ENCODE data around the gene ARHGDIB. TPM values are rescaled to one million over a fixed set of nuclear protein-coding genes. Genes with fewer than 3 reads are reported as not detected.

ARHGDIB gene
- total and polyA plus RNA-seq, 2 donors from 2014 or later, result 127 to 151 TPM

DNA sequence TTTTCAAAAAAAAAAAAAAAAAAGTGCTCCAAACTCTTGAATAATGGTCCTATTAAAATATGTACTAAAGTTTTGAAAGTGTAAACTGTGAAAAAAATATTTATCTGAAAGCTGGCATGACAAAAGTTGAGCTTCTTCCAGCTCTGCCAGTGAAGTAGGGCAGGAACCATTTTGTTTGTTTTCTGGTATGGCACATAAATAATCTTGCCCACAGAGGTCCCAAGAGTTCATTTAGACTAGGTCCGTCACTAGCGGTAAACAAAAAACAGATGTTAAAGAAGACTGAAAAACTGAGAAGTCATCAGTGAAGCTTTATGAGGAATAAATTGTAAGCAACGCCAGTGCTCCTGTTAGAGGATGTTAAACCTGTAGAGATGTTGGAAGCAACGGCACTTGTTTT is 30.0 kb downstream of the ARHGDIB start:
- no peaks in the 10 kb centered on the region for H3K9me3 ChIP-seq (ENCODE audit: control insufficient read depth in 2 of 3, insufficient read depth in 1 of 3, low read length in 3 of 3)
- no peaks in the 10 kb centered on the region for H3K36me3 ChIP-seq (ENCODE audit: control insufficient read depth in 2 of 3, insufficient read depth in 3 of 3, low read length in 3 of 3)
- no peak overlapping the region for H3K9ac ChIP-seq (ENCODE audit: low read length in 3 of 3)
- intact Hi-C loops (cut with DNase I), result no loop called here
- peaks cover 7 to 18% (median 14%) of the 10 kb centered on the region in 3 donors for H3K4me1 ChIP-seq (ENCODE audit: control insufficient read depth in 2 of 3, insufficient read depth in 2 of 3, low read depth in 1 of 3, low read length in 3 of 3)
- FAIRE-seq, result no peak
- TF ChIP-seq, protein P1, sequence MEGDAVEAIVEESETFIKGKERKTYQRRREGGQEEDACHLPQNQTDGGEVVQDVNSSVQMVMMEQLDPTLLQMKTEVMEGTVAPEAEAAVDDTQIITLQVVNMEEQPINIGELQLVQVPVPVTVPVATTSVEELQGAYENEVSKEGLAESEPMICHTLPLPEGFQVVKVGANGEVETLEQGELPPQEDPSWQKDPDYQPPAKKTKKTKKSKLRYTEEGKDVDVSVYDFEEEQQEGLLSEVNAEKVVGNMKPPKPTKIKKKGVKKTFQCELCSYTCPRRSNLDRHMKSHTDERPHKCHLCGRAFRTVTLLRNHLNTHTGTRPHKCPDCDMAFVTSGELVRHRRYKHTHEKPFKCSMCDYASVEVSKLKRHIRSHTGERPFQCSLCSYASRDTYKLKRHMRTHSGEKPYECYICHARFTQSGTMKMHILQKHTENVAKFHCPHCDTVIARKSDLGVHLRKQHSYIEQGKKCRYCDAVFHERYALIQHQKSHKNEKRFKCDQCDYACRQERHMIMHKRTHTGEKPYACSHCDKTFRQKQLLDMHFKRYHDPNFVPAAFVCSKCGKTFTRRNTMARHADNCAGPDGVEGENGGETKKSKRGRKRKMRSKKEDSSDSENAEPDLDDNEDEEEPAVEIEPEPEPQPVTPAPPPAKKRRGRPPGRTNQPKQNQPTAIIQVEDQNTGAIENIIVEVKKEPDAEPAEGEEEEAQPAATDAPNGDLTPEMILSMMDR (IDR thresholded peaks at IDR 0.05; ENCODE audit: borderline replicate concordance, extremely low read depth, insufficient read depth), result no peak
- H3K27me3 ChIP-seq (ENCODE audit: control insufficient read depth, insufficient read depth, low read length), result no peaks in the 10 kb centered on the region
- no peak overlapping the region for H3K27ac ChIP-seq (ENCODE audit: low read depth in 2 of 2, low read length in 2 of 2)
- no peak overlapping the region for H3K4me3 ChIP-seq (ENCODE audit: low read length in 3 of 3)
- no peak for DNase-seq

DNA sequence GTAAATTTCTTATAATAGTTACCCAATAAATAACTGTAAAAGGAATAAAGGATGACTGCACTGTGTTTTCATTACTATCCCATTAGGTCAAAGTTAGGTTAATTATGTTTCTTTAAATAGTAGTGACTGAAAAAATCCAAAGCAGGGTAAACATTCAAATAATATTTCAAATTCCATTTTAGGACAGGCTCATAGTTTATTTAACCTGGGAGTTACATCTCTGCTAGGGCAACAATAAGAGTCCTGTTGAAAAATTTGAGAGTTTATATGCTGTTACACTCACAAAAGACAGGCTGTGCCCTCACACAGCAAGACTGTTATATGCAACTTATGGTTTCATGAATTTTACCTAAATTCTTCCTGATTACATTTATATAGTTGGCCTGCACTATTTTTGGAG is 31.1 kb downstream of the ARHGDIB start:
- Histone ChIP-seq H3K9me3 (ENCODE audit: control insufficient read depth in 2 of 3, insufficient read depth in 1 of 3, low read length in 3 of 3) (no peaks in the 10 kb centered on the region), H3K27me3 (ENCODE audit: control insufficient read depth, insufficient read depth, low read length) (no peaks in the 10 kb centered on the region), H3K27ac (ENCODE audit: low read depth in 2 of 2, low read length in 2 of 2) (no peak overlapping the region), H3K36me3 (ENCODE audit: control insufficient read depth in 2 of 3, insufficient read depth in 3 of 3, low read length in 3 of 3) (no peaks in the 10 kb centered on the region), H3K4me1 (ENCODE audit: control insufficient read depth in 2 of 3, insufficient read depth in 2 of 3, low read depth in 1 of 3, low read length in 3 of 3) (peaks cover 3 to 14% (median 12%) of the 10 kb centered on the region in 3 donors), H3K4me3 (ENCODE audit: low read length in 3 of 3) (no peak overlapping the region), H3K9ac (ENCODE audit: low read length in 3 of 3) (no peak overlapping the region)
- TF ChIP-seq, protein P1 (IDR thresholded peaks at IDR 0.05; ENCODE audit: borderline replicate concordance, extremely low read depth, insufficient read depth), result peak; percentile 20
- intact Hi-C loops (cut with DNase I), result no loop called here
- no peak for FAIRE-seq
- peak in 1 of 5 donors; percentile 44 for DNase-seq

DNA sequence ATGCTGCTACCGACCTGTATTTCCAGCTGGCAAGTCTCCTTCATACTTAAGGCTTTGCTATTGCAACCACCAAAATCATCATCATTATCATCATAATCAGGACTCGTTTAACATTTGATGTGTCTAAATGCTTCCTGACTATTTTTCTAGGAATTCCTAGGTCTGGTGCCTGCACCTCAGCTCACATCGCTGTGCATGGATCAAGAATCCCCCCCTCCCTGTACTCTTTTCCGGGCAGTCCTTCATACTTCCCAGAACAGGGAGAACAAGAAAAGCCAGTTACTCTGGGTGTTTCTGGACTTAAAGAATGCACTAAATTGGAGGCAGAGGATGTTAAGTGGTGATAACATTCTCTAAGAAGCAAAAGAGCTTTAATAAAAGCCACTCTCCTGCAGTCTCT is 32.5 kb downstream of the ARHGDIB start:
- Histone ChIP-seq H3K9ac (ENCODE audit: low read length in 3 of 3) (peak overlapping the region in 1 of 3 donors; percentile 2), H3K27ac (ENCODE audit: low read depth in 2 of 2, low read length in 2 of 2) (peak overlapping the region in 1 of 2 donors; percentile 20), H3K9me3 (ENCODE audit: control insufficient read depth in 2 of 3, insufficient read depth in 1 of 3, low read length in 3 of 3) (no peaks in the 10 kb centered on the region), H3K36me3 (ENCODE audit: control insufficient read depth in 2 of 3, insufficient read depth in 3 of 3, low read length in 3 of 3) (no peaks in the 10 kb centered on the region), H3K27me3 (ENCODE audit: control insufficient read depth, insufficient read depth, low read length) (no peaks in the 10 kb centered on the region), H3K4me3 (ENCODE audit: low read length in 3 of 3) (peak overlapping the region; percentile 26 to 33 (median 31)), H3K4me1 (ENCODE audit: control insufficient read depth in 2 of 3, insufficient read depth in 2 of 3, low read depth in 1 of 3, low read length in 3 of 3) (peaks cover 0 to 6% (median 5%) of the 10 kb centered on the region in 3 donors)
- intact Hi-C loops (cut with DNase I), result no loop called here
- TF ChIP-seq, protein P1 (IDR thresholded peaks at IDR 0.05; ENCODE audit: borderline replicate concordance, extremely low read depth, insufficient read depth), result no peak
- peak in 4 of 5 donors; percentile 52 to 95 (median 81) for DNase-seq
- no peak for FAIRE-seq

DNA sequence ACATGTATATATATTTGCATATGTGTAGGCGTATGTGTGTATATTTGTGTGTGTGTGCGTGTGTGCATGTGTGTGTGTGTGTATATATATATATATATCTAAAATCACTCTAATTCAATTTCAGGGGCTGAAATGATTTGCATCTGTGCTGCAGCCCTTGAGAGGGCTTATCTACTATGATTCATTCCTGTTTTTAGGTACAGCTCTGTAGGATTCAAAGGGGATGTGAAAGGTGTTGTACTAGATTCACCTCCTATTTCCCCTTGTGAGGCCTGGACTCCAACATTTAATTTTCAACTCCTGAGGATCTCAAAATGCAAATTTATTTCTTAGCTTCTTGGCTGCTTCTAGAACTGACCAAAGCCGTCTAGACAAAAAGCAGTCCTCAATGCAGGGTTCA is 34.1 kb downstream of the ARHGDIB start:
- H3K9me3 ChIP-seq (ENCODE audit: control insufficient read depth in 2 of 3, insufficient read depth in 1 of 3, low read length in 3 of 3), result no peaks in the 10 kb centered on the region
- H3K4me3 ChIP-seq (ENCODE audit: low read length in 3 of 3), result no peak overlapping the region
- DNase-seq, result no peak
- H3K9ac ChIP-seq (ENCODE audit: low read length in 3 of 3), result no peak overlapping the region
- H3K4me1 ChIP-seq (ENCODE audit: control insufficient read depth in 2 of 3, insufficient read depth in 2 of 3, low read depth in 1 of 3, low read length in 3 of 3), result peaks cover 0 to 6% (median 5%) of the 10 kb centered on the region in 3 donors
- no peak for FAIRE-seq
- H3K27me3 ChIP-seq (ENCODE audit: control insufficient read depth, insufficient read depth, low read length), result no peaks in the 10 kb centered on the region
- no peak overlapping the region for H3K27ac ChIP-seq (ENCODE audit: low read depth in 2 of 2, low read length in 2 of 2)
- H3K36me3 ChIP-seq (ENCODE audit: control insufficient read depth in 2 of 3, insufficient read depth in 3 of 3, low read length in 3 of 3), result no peaks in the 10 kb centered on the region
- intact Hi-C loops (cut with DNase I), result no loop called here
- TF ChIP-seq, protein P1 (IDR thresholded peaks at IDR 0.05; ENCODE audit: borderline replicate concordance, extremely low read depth, insufficient read depth), result no peak

Measured in kidney (tissue), 14 donors.